ENCODE results near the gene SLITRK6. TPM values are rescaled to one million over a fixed set of nuclear protein-coding genes. Genes with fewer than 3 reads are reported as not detected.

The SLITRK6 gene
- total RNA-seq, 1 experiment from 2014 or later: 1.3 TPM

- Histone ChIP-seq H3K27ac (ENCODE audit: low read depth, low read length, poor library complexity, severe bottlenecking) (no peak overlapping the region), H3K4me1 (ENCODE audit: insufficient read depth, low read length, poor library complexity, severe bottlenecking) (no peaks in the 10 kb centered on the region), H3K9me3 (ENCODE audit: low read depth, low read length, poor library complexity, severe bottlenecking) (no peaks in the 10 kb centered on the region), H3K27me3 (replicated peaks; ENCODE audit: insufficient read depth, low read depth, low read length, poor library complexity) (no peaks in the 10 kb centered on the region), H3K36me3 (ENCODE audit: insufficient read depth, low read length, poor library complexity, severe bottlenecking) (no peaks in the 10 kb centered on the region), H3K4me3 (ENCODE audit: low read depth, low read length, poor library complexity, severe bottlenecking) (no peak overlapping the region)
- TF ChIP-seq EZH2 (IDR thresholded peaks at IDR 0.05; ENCODE audit: borderline replicate concordance, low read depth, low read length, poor library complexity, severe bottlenecking) (no peak), CTCF (conservative IDR thresholded peaks at IDR 0.05; ENCODE audit: low read depth, low read length) (no peak)
- no peak for DNase-seq (ENCODE audit: low spot score)
- ChIA-PET CTCF (no interaction called here), POLR2A (ENCODE audit: low non-redundant PET) (no interaction called here)
- intact Hi-C loops (cut with micrococcal nuclease; ENCODE audit: unreplicated experiment): no loop called here
- no TSS peak for BruUV-seq (replicated peaks)
These were observed 24.6 kb upstream of the SLITRK6 start for GRCh38 chr13:85823832-85824231.

- Histone ChIP-seq H3K9me3 (ENCODE audit: low read depth, low read length, poor library complexity, severe bottlenecking) (no peaks in the 10 kb centered on the region), H3K4me1 (ENCODE audit: insufficient read depth, low read length, poor library complexity, severe bottlenecking) (no peaks in the 10 kb centered on the region), H3K27ac (ENCODE audit: low read depth, low read length, poor library complexity, severe bottlenecking) (no peak overlapping the region), H3K27me3 (replicated peaks; ENCODE audit: insufficient read depth, low read depth, low read length, poor library complexity) (no peaks in the 10 kb centered on the region), H3K4me3 (ENCODE audit: low read depth, low read length, poor library complexity, severe bottlenecking) (no peak overlapping the region), H3K36me3 (ENCODE audit: insufficient read depth, low read length, poor library complexity, severe bottlenecking) (no peaks in the 10 kb centered on the region)
- ChIA-PET POLR2A (ENCODE audit: low non-redundant PET) (no interaction called here), CTCF (interaction anchor here (0.5 kb wide), 1 partner anchor 15 kb away, joined by 4 read pairs; no protein-coding TSS in a partner anchor)
- TF ChIP-seq EZH2 (IDR thresholded peaks at IDR 0.05; ENCODE audit: borderline replicate concordance, low read depth, low read length, poor library complexity, severe bottlenecking): no peak
- TF ChIP-seq CTCF (conservative IDR thresholded peaks at IDR 0.05; ENCODE audit: low read depth, low read length): no peak
- BruUV-seq (replicated peaks): no TSS peak
- no peak for DNase-seq (ENCODE audit: low spot score)
- intact Hi-C loops (cut with micrococcal nuclease; ENCODE audit: unreplicated experiment): no loop called here
These were observed 20.3 kb upstream of the SLITRK6 start for GRCh38 chr13:85819513-85819912.

GRCh38 chr13:85816413-85816812 lies 17.2 kb upstream of the SLITRK6 start:
- Histone ChIP-seq H3K4me1 (ENCODE audit: insufficient read depth, low read length, poor library complexity, severe bottlenecking) (no peaks in the 10 kb centered on the region), H3K36me3 (ENCODE audit: insufficient read depth, low read length, poor library complexity, severe bottlenecking) (no peaks in the 10 kb centered on the region), H3K27ac (ENCODE audit: low read depth, low read length, poor library complexity, severe bottlenecking) (no peak overlapping the region), H3K4me3 (ENCODE audit: low read depth, low read length, poor library complexity, severe bottlenecking) (no peak overlapping the region), H3K27me3 (replicated peaks; ENCODE audit: insufficient read depth, low read depth, low read length, poor library complexity) (no peaks in the 10 kb centered on the region), H3K9me3 (ENCODE audit: low read depth, low read length, poor library complexity, severe bottlenecking) (no peaks in the 10 kb centered on the region)
- no TSS peak for BruUV-seq (replicated peaks)
- intact Hi-C loops (cut with micrococcal nuclease; ENCODE audit: unreplicated experiment): no loop called here
- POLR2A ChIA-PET (ENCODE audit: low non-redundant PET): no interaction called here
- CTCF ChIA-PET: no interaction called here
- DNase-seq (ENCODE audit: low spot score): peak; percentile 39
- TF ChIP-seq EZH2 (IDR thresholded peaks at IDR 0.05; ENCODE audit: borderline replicate concordance, low read depth, low read length, poor library complexity, severe bottlenecking) (no peak), CTCF (conservative IDR thresholded peaks at IDR 0.05; ENCODE audit: low read depth, low read length) (peak; percentile 31; the same call in 1 of the 2 replicates)

Measured in A673 (cell line).